Neural crest cell (in vitro differentiated cells): Measurements from ENCODE around the gene TBRG1. TPM values are rescaled to one million over a fixed set of nuclear protein-coding genes. Genes with fewer than 3 reads are reported as not detected.
"Not testable (repeated sequence)": the region's sequence is repeated elsewhere in the genome, so short reads cannot be mapped to it uniquely, and the experiment has no call there.

ENCODE experiments used
- DNase-seq: peaks from one replicate; pipeline ENCODE4 v3.0.0; 2021; ENCODE audit warnings: low read depth, mixed read lengths, low spot score
- H3K27ac Mint-ChIP-seq: one replicate; pipeline ENCODE4 v1.8.0; 2021; ENCODE audit warnings: mild to moderate bottlenecking, mixed read lengths; ENCODE audit not compliant: unreplicated experiment
- H3K27me3 Mint-ChIP-seq: 2 replicates; pipeline ENCODE4 v1.8.0; 2021; ENCODE audit warnings: low read depth, mild to moderate bottlenecking, mixed read lengths
- H3K36me3 Mint-ChIP-seq: 2 replicates; pipeline ENCODE4 v1.8.0; 2021; ENCODE audit warnings: low read depth, mild to moderate bottlenecking, mixed read lengths
- H3K4me1 Mint-ChIP-seq: 2 replicates; pipeline ENCODE4 v1.8.0; 2021; ENCODE audit warnings: mixed read lengths
- H3K4me3 Mint-ChIP-seq: one replicate; pipeline ENCODE4 v1.8.0; 2021; ENCODE audit warnings: mild to moderate bottlenecking, mixed read lengths
- H3K9me3 Mint-ChIP-seq: 2 replicates; pipeline ENCODE4 v1.8.0; 2021; ENCODE audit warnings: mixed read lengths
- total RNA-seq: library from RNA; stranded (reverse); gene quantifications from 2 replicates; pipeline ENCODE4 v1.2.1, GENCODE V29; 2021
- TF ChIP-seq, protein P1 (sequence below): fragments of 200-600 bp; sonication (generic); conservative IDR thresholded peaks from 2 replicates; pipeline ENCODE4 v1.5.0; 2021; ENCODE audit warnings: antibody characterized with exemption, mild to moderate bottlenecking

Gene TBRG1
- total RNA-seq, 1 donor from 2014 or later = 23.0 TPM

DNA sequence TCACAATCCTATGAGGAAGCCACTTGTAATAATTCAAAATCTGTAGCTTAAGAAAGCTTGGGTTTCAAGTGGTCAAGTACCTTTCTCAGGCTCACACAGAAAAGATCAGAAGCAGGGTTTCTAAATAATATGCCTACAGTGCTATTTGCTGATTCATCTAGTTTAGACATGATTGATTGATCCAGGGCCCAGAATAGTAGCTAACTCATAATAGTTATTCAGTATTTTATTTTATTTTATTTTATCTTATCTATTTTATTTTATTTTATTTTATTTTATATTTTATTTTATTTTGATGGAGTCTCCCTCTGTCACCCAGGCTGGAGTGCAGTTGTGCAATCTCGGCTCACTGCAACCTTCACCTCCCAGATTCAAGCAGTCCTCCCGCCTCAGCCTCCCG is 27.4 kb upstream of the TBRG1 start:
- no peaks in the 10 kb centered on the region for H3K4me1 Mint-ChIP-seq
- no peak overlapping the region for H3K27ac Mint-ChIP-seq
- H3K27me3 Mint-ChIP-seq = peaks cover 43% of the 10 kb centered on the region
- no peak overlapping the region for H3K4me3 Mint-ChIP-seq
- peaks cover 2% of the 10 kb centered on the region for H3K9me3 Mint-ChIP-seq
- no peaks in the 10 kb centered on the region for H3K36me3 Mint-ChIP-seq
- DNase-seq = no peak
- TF ChIP-seq, protein P1, sequence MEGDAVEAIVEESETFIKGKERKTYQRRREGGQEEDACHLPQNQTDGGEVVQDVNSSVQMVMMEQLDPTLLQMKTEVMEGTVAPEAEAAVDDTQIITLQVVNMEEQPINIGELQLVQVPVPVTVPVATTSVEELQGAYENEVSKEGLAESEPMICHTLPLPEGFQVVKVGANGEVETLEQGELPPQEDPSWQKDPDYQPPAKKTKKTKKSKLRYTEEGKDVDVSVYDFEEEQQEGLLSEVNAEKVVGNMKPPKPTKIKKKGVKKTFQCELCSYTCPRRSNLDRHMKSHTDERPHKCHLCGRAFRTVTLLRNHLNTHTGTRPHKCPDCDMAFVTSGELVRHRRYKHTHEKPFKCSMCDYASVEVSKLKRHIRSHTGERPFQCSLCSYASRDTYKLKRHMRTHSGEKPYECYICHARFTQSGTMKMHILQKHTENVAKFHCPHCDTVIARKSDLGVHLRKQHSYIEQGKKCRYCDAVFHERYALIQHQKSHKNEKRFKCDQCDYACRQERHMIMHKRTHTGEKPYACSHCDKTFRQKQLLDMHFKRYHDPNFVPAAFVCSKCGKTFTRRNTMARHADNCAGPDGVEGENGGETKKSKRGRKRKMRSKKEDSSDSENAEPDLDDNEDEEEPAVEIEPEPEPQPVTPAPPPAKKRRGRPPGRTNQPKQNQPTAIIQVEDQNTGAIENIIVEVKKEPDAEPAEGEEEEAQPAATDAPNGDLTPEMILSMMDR = no peak

DNA sequence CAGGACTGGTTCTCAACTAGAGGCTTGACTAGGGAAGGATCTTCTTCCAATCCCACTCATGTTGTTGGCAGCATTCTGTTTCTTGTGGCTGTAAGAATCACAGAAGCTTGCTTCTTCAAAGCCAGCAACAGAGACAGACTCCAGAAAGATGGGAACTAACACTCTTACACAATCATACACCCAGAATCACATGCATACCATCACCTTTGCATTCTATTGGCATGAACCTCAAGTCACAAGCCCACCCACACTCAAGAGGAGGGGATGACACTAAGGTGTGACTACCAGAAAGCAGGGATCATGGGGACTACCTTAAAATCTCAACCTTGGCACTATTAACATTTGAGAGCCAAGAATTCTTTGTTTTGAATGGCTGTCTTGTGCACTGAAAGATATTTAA is 25.0 kb upstream of the TBRG1 start:
- H3K4me1 Mint-ChIP-seq = no peaks in the 10 kb centered on the region
- TF ChIP-seq, protein P1 = no peak
- no peaks in the 10 kb centered on the region for H3K36me3 Mint-ChIP-seq
- DNase-seq = no peak
- peaks cover 37% of the 10 kb centered on the region for H3K27me3 Mint-ChIP-seq
- peaks cover 2% of the 10 kb centered on the region for H3K9me3 Mint-ChIP-seq
- H3K27ac Mint-ChIP-seq = no peak overlapping the region
- no peak overlapping the region for H3K4me3 Mint-ChIP-seq

DNA sequence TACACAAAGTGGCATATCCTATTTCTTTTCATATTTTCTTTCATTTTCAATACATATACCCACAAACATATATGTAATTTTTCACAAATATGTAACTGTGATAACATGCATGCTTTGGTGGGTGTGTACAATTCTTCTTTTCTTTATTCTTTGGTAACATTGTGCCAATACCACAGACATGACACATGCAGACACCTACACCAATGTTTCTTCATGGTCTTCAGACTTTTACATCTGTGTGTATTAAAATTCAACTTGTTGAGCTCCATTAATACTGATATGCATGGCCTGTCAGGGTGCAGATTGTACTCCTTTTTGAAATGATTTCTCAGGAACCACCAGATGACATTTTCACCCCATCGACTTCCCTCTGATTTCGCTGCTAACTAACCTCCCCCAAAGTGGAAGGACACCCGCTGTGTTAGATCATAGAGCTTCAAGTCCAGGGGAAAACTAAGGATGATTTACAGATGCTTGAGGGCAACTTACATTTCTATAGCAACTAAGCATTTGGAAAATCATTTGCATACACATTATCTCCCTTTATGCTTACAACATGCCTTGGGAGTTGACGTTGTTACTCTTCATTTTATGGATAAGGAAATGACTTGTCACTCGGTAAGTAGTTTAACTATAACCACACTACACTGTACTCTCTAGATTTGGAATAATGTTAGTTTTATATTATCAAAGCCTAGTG is 21.9 kb upstream of the TBRG1 start:
- DNase-seq = no peak
- Mint-ChIP-seq H3K27me3 (peaks cover 24% of the 10 kb centered on the region), H3K4me1 (no peaks in the 10 kb centered on the region), H3K36me3 (no peaks in the 10 kb centered on the region), H3K4me3 (no peak overlapping the region), H3K9me3 (peaks cover 2% of the 10 kb centered on the region), H3K27ac (no peak overlapping the region)
- TF ChIP-seq, protein P1 = no peak

DNA sequence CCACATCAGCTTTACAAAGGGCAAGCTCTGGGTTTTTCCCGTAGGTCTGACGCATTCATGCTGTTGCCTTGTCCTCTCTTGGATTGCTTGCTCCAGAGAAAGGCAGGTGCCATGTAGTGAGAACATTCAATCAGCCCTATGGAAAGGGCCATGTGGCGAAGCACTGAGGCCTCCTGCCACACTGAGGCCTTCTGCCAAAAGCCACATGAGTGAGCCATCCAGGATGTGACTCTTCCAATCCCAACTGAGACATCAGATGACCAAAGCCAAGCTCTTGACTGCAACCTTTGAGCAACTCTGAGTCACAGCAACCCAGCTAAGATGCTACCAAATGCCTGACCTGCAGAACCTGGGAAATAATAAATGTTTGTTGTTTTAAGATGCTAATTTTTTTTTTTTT is 20.5 kb upstream of the TBRG1 start:
- H3K4me1 Mint-ChIP-seq = no peaks in the 10 kb centered on the region
- no peak for DNase-seq
- TF ChIP-seq, protein P1 = no peak
- H3K27ac Mint-ChIP-seq = no peak overlapping the region
- H3K36me3 Mint-ChIP-seq = no peaks in the 10 kb centered on the region
- H3K27me3 Mint-ChIP-seq = peaks cover 13% of the 10 kb centered on the region
- no peak overlapping the region for H3K4me3 Mint-ChIP-seq
- peaks cover 2% of the 10 kb centered on the region for H3K9me3 Mint-ChIP-seq

DNA sequence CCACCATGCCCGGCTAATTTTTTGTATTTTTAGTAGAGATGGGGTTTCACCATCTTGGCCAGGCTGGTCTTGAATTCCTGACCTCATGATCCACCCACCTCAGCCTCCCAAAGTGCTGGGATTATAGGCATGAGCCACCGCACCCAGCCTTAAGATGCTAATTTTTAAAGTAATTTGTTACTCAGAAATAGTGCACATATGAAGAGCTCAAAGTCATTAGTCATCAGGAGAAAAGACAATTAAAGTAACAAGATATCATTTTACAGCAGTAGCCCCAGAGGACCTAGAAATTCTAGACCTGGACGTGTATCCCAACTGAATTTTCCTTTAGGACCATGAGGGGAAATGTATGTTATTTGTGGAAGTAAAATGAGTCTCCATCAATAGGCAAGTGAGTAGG is 19.9 kb upstream of the TBRG1 start:
- not testable (repeated sequence) for H3K4me3 Mint-ChIP-seq, H3K27me3 Mint-ChIP-seq, H3K4me1 Mint-ChIP-seq, H3K36me3 Mint-ChIP-seq, H3K9me3 Mint-ChIP-seq, H3K27ac Mint-ChIP-seq, DNase-seq

DNA sequence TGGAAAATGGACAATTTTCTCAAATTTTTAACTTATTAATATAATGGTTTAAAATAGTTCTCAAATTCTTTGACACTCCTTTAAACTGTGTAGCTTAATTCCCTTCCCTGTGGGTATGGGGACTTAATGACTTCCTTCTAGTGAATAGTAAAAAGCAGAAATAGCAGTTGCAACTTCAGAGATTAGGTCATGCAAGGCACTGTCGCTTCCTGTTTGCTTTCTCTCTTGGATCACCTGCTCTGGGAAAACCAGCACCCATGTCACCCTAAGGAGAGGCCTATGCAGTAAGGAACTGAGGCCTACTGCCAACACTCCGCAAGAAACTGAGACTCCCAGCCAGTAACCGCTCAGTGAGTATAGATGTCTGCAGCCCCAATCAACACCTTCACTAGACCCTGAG is 16.9 kb upstream of the TBRG1 start:
- Mint-ChIP-seq H3K27me3 (no peaks in the 10 kb centered on the region), H3K27ac (no peak overlapping the region), H3K36me3 (no peaks in the 10 kb centered on the region), H3K4me1 (no peaks in the 10 kb centered on the region), H3K4me3 (no peak overlapping the region), H3K9me3 (no peaks in the 10 kb centered on the region)
- DNase-seq = no peak
- TF ChIP-seq, protein P1 = no peak
